ENCODE results near the gene ENOSF1.

ENOSF1 gene

DNA sequence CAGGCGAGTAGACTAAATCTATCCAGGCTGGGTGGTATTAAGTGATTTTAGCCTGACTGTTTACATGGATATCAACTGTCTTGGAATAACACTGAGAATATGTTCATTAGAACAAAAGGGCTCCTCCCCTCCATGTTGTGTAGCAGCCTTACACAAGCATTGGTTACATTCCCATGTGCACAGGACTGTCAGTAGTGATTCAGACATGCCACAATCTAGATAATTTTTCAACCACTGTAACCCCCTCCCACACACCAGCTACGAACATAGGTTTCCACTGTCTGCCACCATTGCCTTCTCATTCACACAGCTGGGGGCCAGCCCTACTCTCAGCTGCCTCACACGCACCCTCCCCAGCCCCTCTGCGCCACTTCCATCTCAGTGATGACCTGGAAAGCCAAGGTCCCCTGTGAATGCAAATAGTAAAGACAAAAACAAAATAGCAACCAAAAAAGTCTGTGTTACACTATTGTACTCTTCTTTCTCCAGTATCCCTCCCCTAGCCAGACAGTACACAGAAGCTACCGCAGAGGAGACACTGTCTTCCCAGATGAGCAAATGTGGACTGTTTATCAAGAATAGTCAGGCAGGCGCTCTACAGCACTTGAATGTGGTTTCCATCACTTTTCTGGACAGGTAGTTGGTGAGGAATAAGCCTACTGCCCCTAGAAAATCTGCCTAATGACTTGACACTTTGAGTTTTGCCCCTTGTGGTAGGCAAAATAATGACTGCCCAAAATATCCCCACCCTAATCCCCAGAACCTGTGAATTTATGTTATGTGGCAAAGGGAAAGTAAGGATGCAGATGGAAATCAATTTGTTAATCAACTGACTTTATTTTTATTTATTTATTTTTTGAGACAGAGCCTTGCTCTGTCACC, 82.9 kb downstream of the ENOSF1 start:
- Histone ChIP-seq H2BK15ac (replicated peaks; ENCODE audit: low read depth) (no peak overlapping the region), H3K36me3 (ENCODE audit: control insufficient read depth, insufficient read depth, low read length) (no peaks in the 10 kb centered on the region), H3K23ac (ENCODE audit: low read length) (no peak overlapping the region), H3K4ac (ENCODE audit: low read depth, low read length) (no peak overlapping the region), H3K27ac (ENCODE audit: low read depth, low read length) (no peak overlapping the region), H2AK5ac (ENCODE audit: low read length) (no peak overlapping the region), H2BK120ac (ENCODE audit: low read depth, low read length) (no peak overlapping the region), H3K18ac (ENCODE audit: low read length) (no peak overlapping the region), H2BK5ac (ENCODE audit: low read length) (no peak overlapping the region), H3K4me1 (ENCODE audit: control insufficient read depth, low read depth, low read length) (no peaks in the 10 kb centered on the region), H3K27me3 (ENCODE audit: insufficient read depth, low read length, poor library complexity) (no peaks in the 10 kb centered on the region), H4K8ac (ENCODE audit: low read depth, low read length) (no peak overlapping the region), H3K4me3 (ENCODE audit: low read length) (no peak overlapping the region), H3K9ac (ENCODE audit: low read length) (no peak overlapping the region), H3K4me2 (ENCODE audit: low read length) (no peak overlapping the region), H3K79me2 (ENCODE audit: control insufficient read depth, insufficient read depth, low read length) (no peaks in the 10 kb centered on the region), H3K79me1 (ENCODE audit: low read length) (no peaks in the 10 kb centered on the region), H4K5ac (ENCODE audit: low read length) (no peak overlapping the region), H3K56ac (ENCODE audit: low read length) (no peak overlapping the region)
- no CpG with 5 or more reads among the region's 6 CpGs for WGBS (ENCODE audit: extremely low coverage, insufficient coverage, low lambda C conversion rate)
- DNase-seq: no peak

DNA sequence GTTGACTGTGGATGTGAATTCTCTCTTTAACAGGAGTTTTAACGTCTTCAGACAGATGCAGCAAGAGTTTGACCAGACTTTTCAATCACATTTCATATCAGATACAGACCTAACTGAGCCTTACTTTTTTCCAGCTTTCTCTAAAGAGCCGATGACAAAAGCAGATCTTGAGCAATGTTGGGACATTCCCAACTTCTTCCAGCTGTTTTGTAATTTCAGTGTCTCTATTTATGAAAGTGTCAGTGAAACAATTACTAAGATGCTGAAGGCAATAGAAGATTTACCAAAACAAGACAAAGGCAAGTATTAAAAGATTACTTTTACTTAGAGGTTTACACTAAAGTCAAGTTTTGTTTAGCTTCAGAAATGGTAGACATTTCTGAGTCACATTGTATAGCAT, 85.2 kb downstream of the ENOSF1 start:
- H2BK5ac ChIP-seq (ENCODE audit: low read length): no peak overlapping the region
- no peak overlapping the region for H3K27ac ChIP-seq (ENCODE audit: low read depth, low read length)
- no peak overlapping the region for H3K18ac ChIP-seq (ENCODE audit: low read length)
- H4K5ac ChIP-seq (ENCODE audit: low read length): no peak overlapping the region
- H4K8ac ChIP-seq (ENCODE audit: low read depth, low read length): no peak overlapping the region
- H2BK15ac ChIP-seq (replicated peaks; ENCODE audit: low read depth): no peak overlapping the region
- H3K36me3 ChIP-seq (ENCODE audit: control insufficient read depth, insufficient read depth, low read length): no peaks in the 10 kb centered on the region
- no peaks in the 10 kb centered on the region for H3K4me1 ChIP-seq (ENCODE audit: control insufficient read depth, low read depth, low read length)
- H3K4me3 ChIP-seq (ENCODE audit: low read length): no peak overlapping the region
- no peaks in the 10 kb centered on the region for H3K79me1 ChIP-seq (ENCODE audit: low read length)
- H3K23ac ChIP-seq (ENCODE audit: low read length): no peak overlapping the region
- H3K56ac ChIP-seq (ENCODE audit: low read length): no peak overlapping the region
- WGBS (ENCODE audit: extremely low coverage, insufficient coverage, low lambda C conversion rate): no CpG with 5 or more reads among the region's 2 CpGs
- H2AK5ac ChIP-seq (ENCODE audit: low read length): no peak overlapping the region
- no peak overlapping the region for H2BK120ac ChIP-seq (ENCODE audit: low read depth, low read length)
- no peak overlapping the region for H3K9ac ChIP-seq (ENCODE audit: low read length)
- H3K79me2 ChIP-seq (ENCODE audit: control insufficient read depth, insufficient read depth, low read length): no peaks in the 10 kb centered on the region
- no peaks in the 10 kb centered on the region for H3K27me3 ChIP-seq (ENCODE audit: insufficient read depth, low read length, poor library complexity)
- no peak overlapping the region for H3K4me2 ChIP-seq (ENCODE audit: low read length)
- DNase-seq: no peak
- no peak overlapping the region for H3K4ac ChIP-seq (ENCODE audit: low read depth, low read length)

DNA sequence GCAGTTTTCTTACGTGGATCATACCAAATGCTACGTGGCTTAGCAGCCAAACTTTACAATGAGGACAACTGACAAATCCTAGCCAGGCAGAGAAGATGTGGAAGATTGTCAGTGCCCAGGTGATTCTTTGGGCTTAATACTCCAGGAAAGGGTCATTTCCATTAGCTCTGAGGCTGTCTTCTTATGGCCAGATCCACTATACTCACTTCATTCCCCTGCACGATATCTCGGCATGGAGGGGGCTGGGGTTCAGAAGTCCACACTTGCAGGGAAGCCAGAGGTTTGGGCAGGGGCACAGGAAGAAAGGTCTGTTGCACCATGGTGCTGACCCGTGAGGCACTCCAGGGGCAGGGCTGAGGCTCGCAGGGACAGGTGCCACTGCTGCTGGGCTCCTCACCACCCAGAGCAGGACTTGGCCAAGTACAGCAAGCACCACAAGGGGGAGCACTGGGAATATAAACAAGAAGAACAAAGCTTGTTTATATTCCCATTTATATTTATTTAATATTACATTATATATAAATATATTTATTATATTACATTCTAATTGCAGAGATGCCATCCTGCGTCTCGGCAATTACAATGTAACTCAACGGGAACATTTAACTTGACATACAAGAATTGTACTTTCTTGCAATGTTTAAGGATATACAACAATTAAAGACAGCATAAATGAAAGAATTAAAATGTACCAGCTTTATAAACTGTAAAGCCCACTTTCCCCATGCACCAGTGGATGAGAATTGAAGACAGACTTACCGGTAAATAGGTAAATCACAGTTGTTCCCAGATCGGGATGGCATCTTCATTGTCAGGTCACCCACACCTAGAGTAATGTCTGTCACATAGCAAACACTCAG, 88.4 kb downstream of the ENOSF1 start:
- H3K56ac ChIP-seq (ENCODE audit: low read length): no peak overlapping the region
- H4K5ac ChIP-seq (ENCODE audit: low read length): no peak overlapping the region
- no peaks in the 10 kb centered on the region for H3K27me3 ChIP-seq (ENCODE audit: insufficient read depth, low read length, poor library complexity)
- H2BK120ac ChIP-seq (ENCODE audit: low read depth, low read length): no peak overlapping the region
- H3K4me3 ChIP-seq (ENCODE audit: low read length): no peak overlapping the region
- no peak overlapping the region for H3K4me2 ChIP-seq (ENCODE audit: low read length)
- no peaks in the 10 kb centered on the region for H3K79me2 ChIP-seq (ENCODE audit: control insufficient read depth, insufficient read depth, low read length)
- H3K4me1 ChIP-seq (ENCODE audit: control insufficient read depth, low read depth, low read length): no peaks in the 10 kb centered on the region
- no peak overlapping the region for H2BK15ac ChIP-seq (replicated peaks; ENCODE audit: low read depth)
- H3K79me1 ChIP-seq (ENCODE audit: low read length): no peaks in the 10 kb centered on the region
- H2AK5ac ChIP-seq (ENCODE audit: low read length): no peak overlapping the region
- H3K27ac ChIP-seq (ENCODE audit: low read depth, low read length): no peak overlapping the region
- WGBS (ENCODE audit: extremely low coverage, insufficient coverage, low lambda C conversion rate): no CpG with 5 or more reads among the region's 11 CpGs
- no peaks in the 10 kb centered on the region for H3K36me3 ChIP-seq (ENCODE audit: control insufficient read depth, insufficient read depth, low read length)
- no peak overlapping the region for H4K8ac ChIP-seq (ENCODE audit: low read depth, low read length)
- peak; percentile 77 for DNase-seq
- H2BK5ac ChIP-seq (ENCODE audit: low read length): no peak overlapping the region
- H3K18ac ChIP-seq (ENCODE audit: low read length): no peak overlapping the region
- no peak overlapping the region for H3K9ac ChIP-seq (ENCODE audit: low read length)
- no peak overlapping the region for H3K4ac ChIP-seq (ENCODE audit: low read depth, low read length)
- no peak overlapping the region for H3K23ac ChIP-seq (ENCODE audit: low read length)

DNA sequence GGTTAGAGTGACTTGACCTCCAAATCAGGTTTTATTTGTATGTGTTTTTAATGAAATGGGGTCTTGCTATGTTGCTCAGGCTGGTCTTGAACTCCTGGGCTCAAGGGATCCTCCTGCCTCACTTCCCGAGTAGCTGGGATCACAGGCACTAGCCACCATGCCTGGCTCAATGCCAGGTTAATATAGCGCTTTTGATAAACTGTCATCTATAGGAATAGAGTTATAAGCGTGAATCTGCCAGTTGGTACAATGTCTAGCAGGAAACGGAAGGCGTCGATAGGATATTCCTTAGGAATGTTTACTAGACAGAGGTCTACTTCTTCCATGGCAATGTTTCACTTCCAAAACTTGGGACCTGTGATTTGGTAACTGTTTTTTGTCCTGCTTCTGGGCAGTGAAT, 90.1 kb downstream of the ENOSF1 start:
- H3K79me2 ChIP-seq (ENCODE audit: control insufficient read depth, insufficient read depth, low read length): no peaks in the 10 kb centered on the region
- H3K27ac ChIP-seq (ENCODE audit: low read depth, low read length): no peak overlapping the region
- no peak overlapping the region for H3K4me2 ChIP-seq (ENCODE audit: low read length)
- no peaks in the 10 kb centered on the region for H3K4me1 ChIP-seq (ENCODE audit: control insufficient read depth, low read depth, low read length)
- no peak overlapping the region for H2BK120ac ChIP-seq (ENCODE audit: low read depth, low read length)
- no peak overlapping the region for H2AK5ac ChIP-seq (ENCODE audit: low read length)
- no peak overlapping the region for H3K4ac ChIP-seq (ENCODE audit: low read depth, low read length)
- H3K18ac ChIP-seq (ENCODE audit: low read length): no peak overlapping the region
- no peaks in the 10 kb centered on the region for H3K27me3 ChIP-seq (ENCODE audit: insufficient read depth, low read length, poor library complexity)
- no peak overlapping the region for H3K23ac ChIP-seq (ENCODE audit: low read length)
- no peaks in the 10 kb centered on the region for H3K36me3 ChIP-seq (ENCODE audit: control insufficient read depth, insufficient read depth, low read length)
- no CpG with 5 or more reads among the region's 6 CpGs for WGBS (ENCODE audit: extremely low coverage, insufficient coverage, low lambda C conversion rate)
- no peak overlapping the region for H3K56ac ChIP-seq (ENCODE audit: low read length)
- H2BK5ac ChIP-seq (ENCODE audit: low read length): no peak overlapping the region
- no peak overlapping the region for H2BK15ac ChIP-seq (replicated peaks; ENCODE audit: low read depth)
- no peak overlapping the region for H3K4me3 ChIP-seq (ENCODE audit: low read length)
- no peaks in the 10 kb centered on the region for H3K79me1 ChIP-seq (ENCODE audit: low read length)
- no peak overlapping the region for H4K8ac ChIP-seq (ENCODE audit: low read depth, low read length)
- no peak overlapping the region for H3K9ac ChIP-seq (ENCODE audit: low read length)
- no peak for DNase-seq
- H4K5ac ChIP-seq (ENCODE audit: low read length): no peak overlapping the region

DNA sequence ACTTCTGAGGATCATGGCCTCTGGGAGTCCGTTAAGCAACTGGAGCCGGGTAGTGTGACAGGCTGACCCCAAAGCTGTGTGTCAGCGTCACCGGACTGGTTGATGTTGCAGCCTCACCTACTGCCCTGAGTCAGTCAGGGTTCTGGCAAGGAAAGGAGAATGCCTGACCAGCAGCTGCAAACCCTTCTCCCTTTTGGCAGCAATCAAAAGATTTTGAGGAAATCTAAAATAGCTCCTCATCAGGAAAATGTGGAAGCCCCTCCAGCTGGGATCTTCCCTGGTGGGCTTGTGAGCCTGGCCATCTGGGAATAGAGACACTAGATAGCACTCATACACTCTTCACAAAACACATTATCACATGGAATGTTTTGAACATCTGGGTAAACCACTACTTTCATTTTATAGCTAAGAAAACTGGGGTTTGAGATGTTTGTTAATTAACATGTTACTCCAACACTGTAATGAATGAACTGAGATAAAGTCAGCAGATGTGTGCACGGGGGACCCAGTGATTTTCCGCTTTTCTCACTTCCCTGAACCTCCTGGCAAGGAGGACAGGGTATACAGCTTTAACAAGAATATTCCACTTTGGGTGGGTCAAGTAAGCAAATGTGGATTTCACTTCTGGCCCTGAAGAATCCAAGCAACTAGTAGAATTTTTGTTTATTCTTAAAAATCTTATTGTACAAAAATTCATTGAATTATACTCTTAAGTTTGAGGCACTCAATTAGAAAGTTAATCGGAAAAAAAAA, 91.0 kb downstream of the ENOSF1 start:
- H3K79me2 ChIP-seq (ENCODE audit: control insufficient read depth, insufficient read depth, low read length): no peaks in the 10 kb centered on the region
- H3K23ac ChIP-seq (ENCODE audit: low read length): no peak overlapping the region
- H3K4ac ChIP-seq (ENCODE audit: low read depth, low read length): no peak overlapping the region
- no peak overlapping the region for H4K5ac ChIP-seq (ENCODE audit: low read length)
- H3K36me3 ChIP-seq (ENCODE audit: control insufficient read depth, insufficient read depth, low read length): no peaks in the 10 kb centered on the region
- DNase-seq: no peak
- no peak overlapping the region for H3K4me3 ChIP-seq (ENCODE audit: low read length)
- H3K79me1 ChIP-seq (ENCODE audit: low read length): no peaks in the 10 kb centered on the region
- H2BK5ac ChIP-seq (ENCODE audit: low read length): no peak overlapping the region
- no peaks in the 10 kb centered on the region for H3K27me3 ChIP-seq (ENCODE audit: insufficient read depth, low read length, poor library complexity)
- no peak overlapping the region for H2BK15ac ChIP-seq (replicated peaks; ENCODE audit: low read depth)
- H2BK120ac ChIP-seq (ENCODE audit: low read depth, low read length): no peak overlapping the region
- H2AK5ac ChIP-seq (ENCODE audit: low read length): no peak overlapping the region
- WGBS (ENCODE audit: extremely low coverage, insufficient coverage, low lambda C conversion rate): no CpG with 5 or more reads among the region's 7 CpGs
- H3K56ac ChIP-seq (ENCODE audit: low read length): no peak overlapping the region
- no peaks in the 10 kb centered on the region for H3K4me1 ChIP-seq (ENCODE audit: control insufficient read depth, low read depth, low read length)
- H3K27ac ChIP-seq (ENCODE audit: low read depth, low read length): no peak overlapping the region
- no peak overlapping the region for H3K9ac ChIP-seq (ENCODE audit: low read length)
- no peak overlapping the region for H3K4me2 ChIP-seq (ENCODE audit: low read length)
- H4K8ac ChIP-seq (ENCODE audit: low read depth, low read length): no peak overlapping the region
- no peak overlapping the region for H3K18ac ChIP-seq (ENCODE audit: low read length)
